ENCODE data around the gene IMMP2L.
"Not testable (repeated sequence)": the region's sequence is repeated elsewhere in the genome, so short reads cannot be mapped to it uniquely, and the experiment has no call there.

IMMP2L gene

GRCh38 chr7:111074748-111075146 lies 487.5 kb downstream of the IMMP2L start:
- no peak for ATAC-seq
- no peak for DNase-seq

GRCh38 chr7:111074071-111074747 lies 488.1 kb downstream of the IMMP2L start:
- no peak for ATAC-seq
- DNase-seq, result no peak

GRCh38 chr7:111072658-111073057 lies 489.6 kb downstream of the IMMP2L start:
- ATAC-seq, DNase-seq: not testable (repeated sequence)

- DNase-seq (no peak), ATAC-seq (no peak)
Measured at GRCh38 chr7:111071556-111071955, 490.7 kb downstream of the IMMP2L start.

- ATAC-seq (no peak), DNase-seq (no peak)
Measured at GRCh38 chr7:111068618-111069017, 493.7 kb downstream of the IMMP2L start.

- no peak for DNase-seq
- ATAC-seq, result no peak
Measured at GRCh38 chr7:111067682-111068081, 494.6 kb downstream of the IMMP2L start.

GRCh38 chr7:111067251-111067650 lies 495.0 kb downstream of the IMMP2L start:
- DNase-seq (no peak), ATAC-seq (no peak)

- DNase-seq (no peak), ATAC-seq (no peak)
Measured at GRCh38 chr7:111063166-111063565, 499.1 kb downstream of the IMMP2L start.

- ATAC-seq (no peak), DNase-seq (no peak)
Measured at GRCh38 chr7:111059833-111060232, 502.5 kb downstream of the IMMP2L start.

GRCh38 chr7:111057066-111057465 lies 505.2 kb downstream of the IMMP2L start:
- no peak for ATAC-seq
- no peak for DNase-seq

- ATAC-seq, result no peak
- no peak for DNase-seq
Measured at GRCh38 chr7:111056371-111056770, 505.9 kb downstream of the IMMP2L start.

- ATAC-seq, result no peak
- no peak for DNase-seq
Measured at GRCh38 chr7:111053035-111053434, 509.3 kb downstream of the IMMP2L start.

GRCh38 chr7:111051832-111052231 lies 510.5 kb downstream of the IMMP2L start:
- no peak for ATAC-seq

GRCh38 chr7:111050875-111051416 lies 511.3 kb downstream of the IMMP2L start:
- DNase-seq (no peak), ATAC-seq (no peak)

More at GRCh38 chr7:111051832-111052231, 510.5 kb downstream of the IMMP2L start:
- no peak for DNase-seq

- ATAC-seq (no peak), DNase-seq (no peak)
Measured at GRCh38 chr7:111049971-111050680, 512.2 kb downstream of the IMMP2L start.

- ATAC-seq (no peak), DNase-seq (no peak)
Measured at GRCh38 chr7:111047595-111047994, 514.7 kb downstream of the IMMP2L start.

- DNase-seq (no peak), ATAC-seq (no peak)
Measured at GRCh38 chr7:111045449-111045848, 516.8 kb downstream of the IMMP2L start.

- ATAC-seq (no peak), DNase-seq (no peak)
Measured at GRCh38 chr7:111043561-111043960, 518.7 kb downstream of the IMMP2L start.

GRCh38 chr7:111042842-111043241 lies 519.5 kb downstream of the IMMP2L start:
- ATAC-seq (no peak), DNase-seq (no peak)

GRCh38 chr7:111041577-111041976 lies 520.7 kb downstream of the IMMP2L start:
- DNase-seq (no peak), ATAC-seq (peak; percentile 89)

GRCh38 chr7:111038185-111038584 lies 524.1 kb downstream of the IMMP2L start:
- ATAC-seq (peak; percentile 47), DNase-seq (no peak)

- ATAC-seq, result no peak
Measured at GRCh38 chr7:111031916-111032315, 530.4 kb downstream of the IMMP2L start.

GRCh38 chr7:111030336-111030735 lies 532.0 kb downstream of the IMMP2L start:
- no peak for ATAC-seq
- DNase-seq, result no peak

More at GRCh38 chr7:111031916-111032315, 530.4 kb downstream of the IMMP2L start:
- no peak for DNase-seq
